HT1080 (cell line): ENCODE results near the gene DLGAP1. TPM values are rescaled to one million over a fixed set of nuclear protein-coding genes. Genes with fewer than 3 reads are reported as not detected.
"Not testable (repeated sequence)": the region's sequence is repeated elsewhere in the genome, so short reads cannot be mapped to it uniquely, and the experiment has no call there.

Experiments used
- DNase-seq: peaks from one replicate; pipeline ENCODE4 v3.0.0-alpha.2; 2015; ENCODE audit warnings: low read depth
- total RNA-seq: library from RNA; depleted of rRNA; stranded (reverse); fragments of >200 nt; shearing (Covaris generic); gene quantifications from 2 replicates; pipeline ENCODE4 v1.2.3, GENCODE V29; 2014

DLGAP1 gene
- total RNA-seq, 1 experiment from 2014 or later: not detected

GRCh38 chr18:3610188-3610708, 844.9 kb downstream of the DLGAP1 start:
- DNase-seq: no peak

- no peak for DNase-seq
Measured at GRCh38 chr18:3608488-3608887, 846.6 kb downstream of the DLGAP1 start.

- DNase-seq: not testable (repeated sequence)
Measured at GRCh38 chr18:3608099-3608453, 847.0 kb downstream of the DLGAP1 start.

GRCh38 chr18:3607309-3608098, 847.6 kb downstream of the DLGAP1 start:
- no peak for DNase-seq

GRCh38 chr18:3606863-3607262, 848.2 kb downstream of the DLGAP1 start:
- not testable (repeated sequence) for DNase-seq

GRCh38 chr18:3605954-3606443, 849.1 kb downstream of the DLGAP1 start:
- peak; percentile 61 for DNase-seq

- peak; percentile 23 for DNase-seq
Measured at GRCh38 chr18:3605486-3605952, 849.6 kb downstream of the DLGAP1 start.

- peak; percentile 95 for DNase-seq
Measured at GRCh38 chr18:3604498-3605408, 850.4 kb downstream of the DLGAP1 start.

- DNase-seq: no peak
Measured at GRCh38 chr18:3604235-3604497, 850.9 kb downstream of the DLGAP1 start.

GRCh38 chr18:3603421-3604234, 851.5 kb downstream of the DLGAP1 start:
- DNase-seq: peak; percentile 97

- not testable (repeated sequence) for DNase-seq
Measured at GRCh38 chr18:3601106-3601755, 853.9 kb downstream of the DLGAP1 start.

GRCh38 chr18:3599861-3600260, 855.2 kb downstream of the DLGAP1 start:
- no peak for DNase-seq

GRCh38 chr18:3599195-3599594, 855.9 kb downstream of the DLGAP1 start:
- no peak for DNase-seq

GRCh38 chr18:3598581-3598980, 856.5 kb downstream of the DLGAP1 start:
- no peak for DNase-seq

GRCh38 chr18:3597409-3598357, 857.4 kb downstream of the DLGAP1 start:
- DNase-seq: no peak

- peak; percentile 43 for DNase-seq
Measured at GRCh38 chr18:3596637-3597384, 858.3 kb downstream of the DLGAP1 start.

- no peak for DNase-seq
Measured at GRCh38 chr18:3596324-3596636, 858.8 kb downstream of the DLGAP1 start.

GRCh38 chr18:3595369-3596273, 859.5 kb downstream of the DLGAP1 start:
- DNase-seq: peak; percentile 96
